ENCODE measurements around the gene SMARCA2.

Gene SMARCA2

DNA sequence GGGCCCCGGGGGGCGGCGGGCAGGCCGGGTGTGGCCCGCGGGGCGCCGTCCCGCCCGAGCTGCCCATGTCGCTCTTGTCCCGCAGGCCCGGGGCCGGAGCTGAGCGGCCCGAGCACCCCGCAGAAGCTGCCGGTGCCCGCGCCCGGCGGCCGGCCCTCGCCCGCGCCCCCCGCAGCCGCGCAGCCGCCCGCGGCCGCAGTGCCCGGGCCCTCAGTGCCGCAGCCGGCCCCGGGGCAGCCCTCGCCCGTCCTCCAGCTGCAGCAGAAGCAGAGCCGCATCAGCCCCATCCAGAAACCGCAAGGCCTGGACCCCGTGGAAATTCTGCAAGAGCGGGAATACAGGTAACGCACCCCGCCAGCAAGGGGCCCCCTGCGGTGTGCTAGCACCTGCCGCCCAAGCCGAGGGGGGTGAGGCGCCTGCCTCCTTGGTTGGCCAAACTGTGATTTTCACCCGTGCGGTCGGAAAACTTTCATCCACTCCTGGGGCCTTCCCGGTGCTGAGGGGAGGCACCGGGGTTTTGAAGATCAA lies 32.1 kb downstream of the SMARCA2 start:
- no peak overlapping the region for H3K4me3 ChIP-seq (ENCODE audit: low read depth in 1 of 2, low read length in 2 of 2)
- peaks cover 19% of the 10 kb centered on the region for H3K36me3 ChIP-seq (ENCODE audit: insufficient read depth, low read length)
- no peaks in the 10 kb centered on the region for H3K27me3 ChIP-seq (ENCODE audit: control insufficient read depth in 1 of 2, insufficient read depth in 2 of 2, low read length in 2 of 2)
- H3K9me3 ChIP-seq (ENCODE audit: low read length) = no peaks in the 10 kb centered on the region
- H3K9ac ChIP-seq (ENCODE audit: low read length) = no peak overlapping the region
- no peak overlapping the region for H3K27ac ChIP-seq (ENCODE audit: low read depth, low read length)
- H3K4me1 ChIP-seq (ENCODE audit: insufficient read depth, low read length) = peaks cover 13% of the 10 kb centered on the region

DNA sequence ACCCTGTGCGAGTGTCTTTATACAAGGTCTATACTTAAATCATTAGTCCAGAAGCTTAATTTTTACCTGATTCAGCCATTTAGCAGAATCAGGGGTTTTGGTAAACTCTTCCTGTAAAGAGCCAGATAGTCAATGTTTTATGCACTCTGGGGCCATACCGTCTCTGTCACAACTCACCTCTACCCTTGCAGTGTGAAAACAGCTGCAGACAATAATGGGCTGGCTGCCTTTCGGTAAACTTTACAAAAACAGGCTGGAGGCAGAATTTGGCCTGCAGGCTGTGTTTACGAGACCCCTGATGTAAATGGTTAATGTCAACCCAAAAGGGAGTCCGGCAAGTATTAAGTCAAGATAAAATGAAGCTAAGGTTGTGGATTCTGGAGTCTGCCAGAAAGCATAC lies 32.8 kb downstream of the SMARCA2 start:
- no peak overlapping the region for H3K9ac ChIP-seq (ENCODE audit: low read length)
- H3K27ac ChIP-seq (ENCODE audit: low read depth, low read length) = no peak overlapping the region
- no peaks in the 10 kb centered on the region for H3K9me3 ChIP-seq (ENCODE audit: low read length)
- no peaks in the 10 kb centered on the region for H3K27me3 ChIP-seq (ENCODE audit: control insufficient read depth in 1 of 2, insufficient read depth in 2 of 2, low read length in 2 of 2)
- no peak overlapping the region for H3K4me3 ChIP-seq (ENCODE audit: low read depth in 1 of 2, low read length in 2 of 2)
- H3K4me1 ChIP-seq (ENCODE audit: insufficient read depth, low read length) = peaks cover 13% of the 10 kb centered on the region
- H3K36me3 ChIP-seq (ENCODE audit: insufficient read depth, low read length) = peaks cover 16% of the 10 kb centered on the region

DNA sequence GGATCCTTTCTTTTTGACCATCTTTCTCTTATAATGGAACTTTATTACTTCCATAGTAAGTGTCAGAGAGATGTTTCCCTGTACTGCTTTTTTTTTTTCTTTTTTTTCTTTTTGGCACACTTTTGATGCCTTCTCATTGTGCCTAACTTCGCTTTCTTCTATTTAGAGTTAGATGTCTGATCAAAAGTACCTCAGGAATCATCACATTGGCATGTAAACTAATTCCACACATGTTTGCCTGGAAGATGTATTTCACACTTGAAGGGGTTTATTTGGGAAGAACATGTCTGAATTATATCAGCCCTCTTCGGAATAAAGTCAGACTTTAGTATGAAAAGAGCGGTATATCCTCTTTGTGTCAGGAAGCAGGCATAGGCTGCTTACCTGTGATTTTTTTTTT lies 35.1 kb downstream of the SMARCA2 start:
- H3K27ac ChIP-seq (ENCODE audit: low read depth, low read length) = no peak overlapping the region
- H3K36me3 ChIP-seq (ENCODE audit: insufficient read depth, low read length) = peaks cover 7% of the 10 kb centered on the region

DNA sequence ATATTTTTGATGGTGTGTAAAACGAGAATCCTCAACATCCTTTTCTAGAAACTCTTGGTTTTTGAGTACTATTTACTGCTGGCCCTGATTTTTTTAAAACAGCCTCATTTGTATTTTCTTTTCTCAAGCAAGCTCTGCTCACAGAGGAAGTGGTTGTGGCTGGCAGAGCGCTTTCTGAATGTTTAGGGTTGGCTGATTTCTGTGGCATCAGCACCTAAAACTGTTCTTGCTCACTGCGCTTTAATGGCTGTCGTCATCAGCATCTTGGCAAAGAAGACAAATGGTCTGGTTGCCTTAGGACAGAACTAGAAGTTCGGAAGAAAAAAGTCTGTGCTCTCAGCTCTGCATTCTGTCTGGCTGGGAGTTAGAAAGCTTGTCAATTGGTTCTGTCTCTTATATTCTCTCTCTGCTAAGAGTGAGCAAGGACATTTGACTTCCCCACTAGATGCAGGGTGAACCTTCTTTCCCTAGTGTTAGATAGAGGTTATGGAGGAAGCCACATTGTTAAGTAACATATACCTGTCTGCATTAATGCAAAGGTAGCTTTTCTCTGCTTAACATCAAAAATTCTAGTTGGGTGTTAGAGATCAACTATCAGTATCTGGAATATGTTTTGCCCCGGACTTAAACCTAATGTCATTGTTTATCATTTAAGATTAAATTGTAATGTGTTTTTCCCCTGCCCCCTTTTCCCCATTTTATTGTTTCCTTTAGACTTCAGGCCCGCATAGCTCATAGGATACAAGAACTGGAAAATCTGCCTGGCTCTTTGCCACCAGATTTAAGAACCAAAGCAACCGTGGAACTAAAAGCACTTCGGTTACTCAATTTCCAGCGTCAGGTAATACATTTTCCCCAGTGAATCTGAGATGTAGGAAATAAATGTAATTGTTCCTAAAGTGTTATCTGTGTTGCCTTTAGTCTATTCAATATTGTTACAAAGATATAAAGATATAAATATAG lies 39.0 kb downstream of the SMARCA2 start:
- no peak overlapping the region for H3K4me3 ChIP-seq (ENCODE audit: low read depth in 1 of 2, low read length in 2 of 2)
- no peaks in the 10 kb centered on the region for H3K27me3 ChIP-seq (ENCODE audit: control insufficient read depth in 1 of 2, insufficient read depth in 2 of 2, low read length in 2 of 2)
- no peaks in the 10 kb centered on the region for H3K9me3 ChIP-seq (ENCODE audit: low read length)
- peak overlapping the region; percentile 73 for H3K27ac ChIP-seq (ENCODE audit: low read depth, low read length)
- H3K36me3 ChIP-seq (ENCODE audit: insufficient read depth, low read length) = peaks cover 33% of the 10 kb centered on the region
- H3K4me1 ChIP-seq (ENCODE audit: insufficient read depth, low read length) = peaks cover 26% of the 10 kb centered on the region
- H3K9ac ChIP-seq (ENCODE audit: low read length) = no peak overlapping the region

More for the DNA sequence above, 35.1 kb downstream of the SMARCA2 start:
- H3K4me1 ChIP-seq (ENCODE audit: insufficient read depth, low read length) = peaks cover 26% of the 10 kb centered on the region
- H3K9me3 ChIP-seq (ENCODE audit: low read length) = no peaks in the 10 kb centered on the region
- H3K9ac ChIP-seq (ENCODE audit: low read length) = no peak overlapping the region
- H3K27me3 ChIP-seq (ENCODE audit: control insufficient read depth in 1 of 2, insufficient read depth in 2 of 2, low read length in 2 of 2) = no peaks in the 10 kb centered on the region
- no peak overlapping the region for H3K4me3 ChIP-seq (ENCODE audit: low read depth in 1 of 2, low read length in 2 of 2)

DNA sequence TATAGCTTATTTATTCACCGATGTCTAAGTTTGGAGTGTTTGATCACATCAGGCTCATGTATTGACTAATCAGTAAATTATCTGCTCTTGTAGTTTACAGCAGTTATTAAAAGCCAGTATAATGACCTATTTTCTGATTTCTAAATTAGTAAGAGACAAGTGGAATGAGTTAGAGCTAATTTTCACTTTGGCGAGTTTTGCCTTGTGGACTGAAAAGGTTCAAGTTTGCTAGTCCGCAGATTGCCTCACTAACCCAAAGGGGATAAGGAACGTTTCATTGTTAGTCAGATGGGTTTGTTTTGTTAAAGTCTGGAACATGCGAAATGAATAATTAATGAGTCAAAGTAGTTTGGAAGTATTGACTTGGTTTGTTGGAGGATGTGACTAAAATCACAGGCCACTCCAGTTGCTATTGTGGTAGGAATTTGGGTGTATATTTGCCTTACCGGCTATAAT lies 40.1 kb downstream of the SMARCA2 start:
- Histone ChIP-seq H3K4me1 (ENCODE audit: insufficient read depth, low read length) (peaks cover 21% of the 10 kb centered on the region), H3K27ac (ENCODE audit: low read depth, low read length) (no peak overlapping the region), H3K27me3 (ENCODE audit: control insufficient read depth in 1 of 2, insufficient read depth in 2 of 2, low read length in 2 of 2) (no peaks in the 10 kb centered on the region), H3K4me3 (ENCODE audit: low read depth in 1 of 2, low read length in 2 of 2) (no peak overlapping the region), H3K9me3 (ENCODE audit: low read length) (no peaks in the 10 kb centered on the region), H3K36me3 (ENCODE audit: insufficient read depth, low read length) (peaks cover 40% of the 10 kb centered on the region), H3K9ac (ENCODE audit: low read length) (no peak overlapping the region)

DNA sequence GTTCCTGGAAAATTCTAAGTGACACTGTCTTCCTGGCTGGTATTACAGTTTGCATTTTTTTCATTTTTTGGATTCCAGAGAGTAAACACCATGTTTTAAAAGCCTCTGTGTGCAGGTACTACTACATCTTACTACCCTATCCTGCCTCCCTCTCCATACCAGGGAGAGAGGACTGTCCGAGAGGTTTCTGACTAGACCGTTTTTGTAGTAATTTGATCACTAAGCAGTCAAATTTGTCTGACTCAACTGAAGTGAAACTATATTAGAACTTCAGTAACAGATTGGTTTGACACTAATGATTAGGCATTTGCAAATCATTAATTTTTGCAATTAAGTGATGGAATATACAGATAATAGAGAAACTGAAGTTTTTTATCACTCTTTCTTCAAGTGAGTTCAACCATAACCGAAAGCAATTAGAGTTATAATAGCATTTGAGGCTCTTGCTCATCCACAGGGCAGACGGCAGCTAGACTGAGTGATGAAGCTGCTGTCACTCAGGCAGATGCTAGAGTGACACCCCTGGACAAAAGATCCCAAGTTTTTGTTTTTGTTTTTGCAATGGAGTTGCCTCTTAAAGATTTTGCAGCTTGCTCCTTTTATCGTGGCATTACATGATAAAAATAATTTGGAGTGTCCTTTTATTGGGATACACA lies 44.3 kb downstream of the SMARCA2 start:
- Histone ChIP-seq H3K4me1 (ENCODE audit: insufficient read depth, low read length) (peaks cover 2% of the 10 kb centered on the region), H3K36me3 (ENCODE audit: insufficient read depth, low read length) (peaks cover 74% of the 10 kb centered on the region), H3K9ac (ENCODE audit: low read length) (no peak overlapping the region), H3K27ac (ENCODE audit: low read depth, low read length) (no peak overlapping the region), H3K4me3 (ENCODE audit: low read depth in 1 of 2, low read length in 2 of 2) (no peak overlapping the region), H3K9me3 (ENCODE audit: low read length) (no peaks in the 10 kb centered on the region), H3K27me3 (ENCODE audit: control insufficient read depth in 1 of 2, insufficient read depth in 2 of 2, low read length in 2 of 2) (no peaks in the 10 kb centered on the region)

DNA sequence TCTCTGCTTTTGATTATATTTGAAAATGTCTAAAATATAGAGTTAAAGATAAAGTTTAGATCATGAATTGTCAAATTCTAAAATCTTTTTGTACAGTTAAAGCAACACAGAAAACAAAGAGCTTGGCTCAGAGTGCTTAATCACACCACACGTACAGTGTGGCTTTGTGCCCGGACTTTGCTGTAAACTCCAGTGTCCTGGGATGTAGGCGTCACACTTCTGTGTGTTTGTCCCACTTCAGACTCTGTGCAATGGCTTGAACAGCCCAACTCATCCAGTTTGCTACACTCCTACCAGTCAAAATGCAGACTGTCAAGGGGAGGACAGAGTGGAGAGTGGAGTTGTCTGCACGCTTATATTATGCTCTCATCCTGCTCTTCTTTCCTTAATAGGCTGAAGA lies 45.3 kb downstream of the SMARCA2 start:
- Histone ChIP-seq H3K27me3 (ENCODE audit: control insufficient read depth in 1 of 2, insufficient read depth in 2 of 2, low read length in 2 of 2) (no peaks in the 10 kb centered on the region), H3K27ac (ENCODE audit: low read depth, low read length) (no peak overlapping the region), H3K36me3 (ENCODE audit: insufficient read depth, low read length) (peaks cover 75% of the 10 kb centered on the region), H3K9ac (ENCODE audit: low read length) (no peak overlapping the region), H3K4me1 (ENCODE audit: insufficient read depth, low read length) (no peaks in the 10 kb centered on the region), H3K4me3 (ENCODE audit: low read depth in 1 of 2, low read length in 2 of 2) (no peak overlapping the region), H3K9me3 (ENCODE audit: low read length) (no peaks in the 10 kb centered on the region)

DNA sequence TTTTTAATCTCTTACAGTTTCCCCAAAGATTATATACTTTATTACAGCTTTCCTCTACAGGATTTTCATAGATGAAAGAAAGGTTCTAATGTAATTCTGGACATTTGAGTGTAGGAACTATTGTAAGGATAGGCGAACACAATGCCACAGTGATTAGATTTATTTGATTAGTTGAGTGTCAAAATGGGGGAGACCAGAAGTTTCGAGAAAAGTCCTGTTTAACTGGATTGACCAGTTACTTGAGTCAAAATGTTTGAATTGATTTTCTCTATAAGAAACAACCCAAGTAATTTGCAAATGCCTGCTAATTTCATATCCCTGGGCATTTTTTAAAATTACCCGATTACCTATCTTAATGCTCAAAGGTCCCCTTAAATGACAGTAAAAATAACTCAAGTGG lies 50.6 kb downstream of the SMARCA2 start:
- H3K9ac ChIP-seq (ENCODE audit: low read length) = no peak overlapping the region
- peaks cover 46% of the 10 kb centered on the region for H3K36me3 ChIP-seq (ENCODE audit: insufficient read depth, low read length)
- H3K4me3 ChIP-seq (ENCODE audit: low read depth in 1 of 2, low read length in 2 of 2) = no peak overlapping the region
- no peaks in the 10 kb centered on the region for H3K27me3 ChIP-seq (ENCODE audit: control insufficient read depth in 1 of 2, insufficient read depth in 2 of 2, low read length in 2 of 2)
- H3K27ac ChIP-seq (ENCODE audit: low read depth, low read length) = no peak overlapping the region
- H3K4me1 ChIP-seq (ENCODE audit: insufficient read depth, low read length) = no peaks in the 10 kb centered on the region
- no peaks in the 10 kb centered on the region for H3K9me3 ChIP-seq (ENCODE audit: low read length)

DNA sequence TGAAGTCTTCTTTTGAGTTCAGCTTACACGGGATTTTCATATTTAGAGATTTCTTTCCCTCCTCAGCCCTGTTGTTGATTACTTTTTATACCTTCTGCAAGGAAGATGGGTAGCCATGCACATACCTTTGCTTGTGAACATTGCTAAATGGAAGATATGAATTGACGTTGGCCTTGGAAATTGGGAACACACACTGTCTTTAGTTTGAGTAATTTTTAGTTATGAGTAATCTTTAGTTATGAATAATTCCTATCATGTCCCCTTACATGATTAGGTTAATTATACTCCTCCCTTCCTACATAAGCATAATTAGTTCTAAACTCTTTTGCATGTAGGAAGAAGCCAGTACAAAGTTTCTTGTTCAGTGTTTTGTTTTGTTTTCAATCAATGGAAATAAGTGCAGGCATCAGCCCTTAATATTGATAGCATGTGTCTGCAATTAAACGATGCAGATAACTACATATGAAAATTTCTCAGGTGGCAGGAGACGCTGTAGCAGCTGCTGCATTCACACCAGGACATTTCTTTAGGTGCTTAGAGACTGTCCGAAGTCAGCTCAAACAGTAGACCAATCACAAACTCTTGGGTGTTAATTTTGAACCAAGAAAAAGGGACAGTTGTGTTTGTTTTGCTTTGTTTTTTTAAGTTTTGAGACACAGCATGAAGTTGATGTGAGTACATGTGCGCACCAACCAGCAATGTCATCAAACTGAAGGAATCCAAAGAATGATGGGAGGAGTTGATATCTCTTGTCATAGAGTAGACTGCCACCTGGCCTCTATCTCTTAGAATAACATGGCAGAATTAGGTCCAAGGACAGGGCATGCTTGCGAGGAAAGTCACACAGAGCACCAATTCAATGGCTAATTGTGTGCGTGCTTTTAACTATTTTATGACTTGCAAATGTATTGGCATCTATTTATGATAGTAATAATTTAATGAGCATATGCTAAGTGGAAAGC lies 51.4 kb downstream of the SMARCA2 start:
- Histone ChIP-seq H3K9me3 (ENCODE audit: low read length) (no peaks in the 10 kb centered on the region), H3K9ac (ENCODE audit: low read length) (no peak overlapping the region), H3K36me3 (ENCODE audit: insufficient read depth, low read length) (peaks cover 37% of the 10 kb centered on the region), H3K4me1 (ENCODE audit: insufficient read depth, low read length) (no peaks in the 10 kb centered on the region), H3K4me3 (ENCODE audit: low read depth in 1 of 2, low read length in 2 of 2) (no peak overlapping the region), H3K27ac (ENCODE audit: low read depth, low read length) (no peak overlapping the region), H3K27me3 (ENCODE audit: control insufficient read depth in 1 of 2, insufficient read depth in 2 of 2, low read length in 2 of 2) (no peaks in the 10 kb centered on the region)

DNA sequence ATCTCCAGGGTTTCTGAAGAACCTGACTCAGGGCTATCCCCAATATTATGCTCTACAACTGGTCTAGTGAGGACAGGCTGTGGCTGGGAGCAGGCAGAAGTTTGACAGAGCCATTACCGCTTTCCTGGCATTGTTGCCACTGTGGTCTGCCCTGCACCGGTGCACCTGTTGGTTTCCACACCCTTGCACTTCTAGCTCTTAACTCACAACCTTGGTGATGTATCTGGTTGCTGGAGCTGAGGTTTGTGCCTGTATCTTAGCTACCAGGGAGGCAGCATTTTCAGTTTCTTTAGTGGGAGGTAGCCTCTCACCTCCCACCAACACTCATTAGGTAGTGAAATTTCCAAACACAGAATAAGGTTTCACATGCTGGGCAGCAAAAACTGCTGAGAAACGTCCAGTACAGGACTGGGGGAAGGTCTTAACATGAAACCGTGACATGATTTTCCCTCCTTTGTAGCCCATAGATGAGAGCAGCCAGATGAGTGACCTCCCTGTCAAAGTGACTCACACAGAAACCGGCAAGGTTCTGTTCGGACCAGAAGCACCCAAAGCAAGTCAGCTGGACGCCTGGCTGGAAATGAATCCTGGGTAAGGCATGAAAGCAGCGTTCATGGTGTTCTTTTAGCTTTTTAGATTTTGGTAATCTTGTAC lies 57.7 kb downstream of the SMARCA2 start:
- Histone ChIP-seq H3K27ac (ENCODE audit: low read depth, low read length) (no peak overlapping the region), H3K36me3 (ENCODE audit: insufficient read depth, low read length) (peaks cover 61% of the 10 kb centered on the region)

More for the DNA sequence above, 57.7 kb downstream of the SMARCA2 start:
- Histone ChIP-seq H3K9me3 (ENCODE audit: low read length) (no peaks in the 10 kb centered on the region), H3K27me3 (ENCODE audit: control insufficient read depth in 1 of 2, insufficient read depth in 2 of 2, low read length in 2 of 2) (no peaks in the 10 kb centered on the region), H3K4me1 (ENCODE audit: insufficient read depth, low read length) (no peaks in the 10 kb centered on the region), H3K9ac (ENCODE audit: low read length) (no peak overlapping the region), H3K4me3 (ENCODE audit: low read depth in 1 of 2, low read length in 2 of 2) (no peak overlapping the region)
